Measurements from ENCODE around the gene RWDD1.

DNA sequence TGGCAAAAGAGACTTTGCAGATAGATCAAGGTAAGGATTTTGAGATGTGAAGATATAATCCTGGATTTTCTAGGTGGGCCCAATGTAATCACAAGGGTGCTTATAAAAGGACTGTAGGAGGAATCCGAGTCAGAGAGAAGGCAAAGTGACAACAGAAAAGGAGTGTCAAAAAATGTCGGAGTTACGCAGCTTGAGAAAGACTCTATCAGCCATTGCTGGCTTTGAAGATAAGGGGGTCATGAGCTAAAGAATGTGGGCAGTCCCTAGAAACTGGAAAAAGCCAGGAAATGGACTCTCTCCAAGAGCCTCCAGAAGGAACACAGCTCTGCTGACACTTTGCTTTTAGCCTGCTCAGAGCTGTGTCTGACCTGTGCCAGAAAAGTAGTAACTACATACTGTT is 8.7 kb upstream of the RWDD1 start:
- TF ChIP-seq ZFP36 (IDR thresholded peaks at IDR 0.05; ENCODE audit: borderline replicate concordance, low read depth, low read length, partially characterized antibody) (no peak), ZNF274 (CRISPR knock-in tag; IDR thresholded peaks at IDR 0.05) (no peak), KLF16 (CRISPR knock-in tag; IDR thresholded peaks at IDR 0.05) (no peak), CHD2 (IDR thresholded peaks at IDR 0.05; ENCODE audit: low read depth, low read length) (no peak), JUN (CRISPR knock-in tag; IDR thresholded peaks at IDR 0.05) (no peak), SP1 (IDR thresholded peaks at IDR 0.05) (no peak), SP1 (CRISPR knock-in tag; IDR thresholded peaks at IDR 0.05) (no peak), ZNF746 (CRISPR knock-in tag; IDR thresholded peaks at IDR 0.05) (no peak), MTA3 (CRISPR knock-in tag; IDR thresholded peaks at IDR 0.05) (no peak), NFE2L1 (CRISPR knock-in tag; IDR thresholded peaks at IDR 0.05; ENCODE audit: borderline replicate concordance) (no peak), EZH2 (conservative IDR thresholded peaks at IDR 0.05; ENCODE audit: low read depth, low read length) (no peak), TCF12 (IDR thresholded peaks at IDR 0.05) (no peak), TCF12 (CRISPR knock-in tag; IDR thresholded peaks at IDR 0.05) (no peak)
- TF ChIP-seq, protein P1, sequence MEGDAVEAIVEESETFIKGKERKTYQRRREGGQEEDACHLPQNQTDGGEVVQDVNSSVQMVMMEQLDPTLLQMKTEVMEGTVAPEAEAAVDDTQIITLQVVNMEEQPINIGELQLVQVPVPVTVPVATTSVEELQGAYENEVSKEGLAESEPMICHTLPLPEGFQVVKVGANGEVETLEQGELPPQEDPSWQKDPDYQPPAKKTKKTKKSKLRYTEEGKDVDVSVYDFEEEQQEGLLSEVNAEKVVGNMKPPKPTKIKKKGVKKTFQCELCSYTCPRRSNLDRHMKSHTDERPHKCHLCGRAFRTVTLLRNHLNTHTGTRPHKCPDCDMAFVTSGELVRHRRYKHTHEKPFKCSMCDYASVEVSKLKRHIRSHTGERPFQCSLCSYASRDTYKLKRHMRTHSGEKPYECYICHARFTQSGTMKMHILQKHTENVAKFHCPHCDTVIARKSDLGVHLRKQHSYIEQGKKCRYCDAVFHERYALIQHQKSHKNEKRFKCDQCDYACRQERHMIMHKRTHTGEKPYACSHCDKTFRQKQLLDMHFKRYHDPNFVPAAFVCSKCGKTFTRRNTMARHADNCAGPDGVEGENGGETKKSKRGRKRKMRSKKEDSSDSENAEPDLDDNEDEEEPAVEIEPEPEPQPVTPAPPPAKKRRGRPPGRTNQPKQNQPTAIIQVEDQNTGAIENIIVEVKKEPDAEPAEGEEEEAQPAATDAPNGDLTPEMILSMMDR (CRISPR knock-in tag; IDR thresholded peaks at IDR 0.05) = no peak
- TF ChIP-seq, protein P2, sequence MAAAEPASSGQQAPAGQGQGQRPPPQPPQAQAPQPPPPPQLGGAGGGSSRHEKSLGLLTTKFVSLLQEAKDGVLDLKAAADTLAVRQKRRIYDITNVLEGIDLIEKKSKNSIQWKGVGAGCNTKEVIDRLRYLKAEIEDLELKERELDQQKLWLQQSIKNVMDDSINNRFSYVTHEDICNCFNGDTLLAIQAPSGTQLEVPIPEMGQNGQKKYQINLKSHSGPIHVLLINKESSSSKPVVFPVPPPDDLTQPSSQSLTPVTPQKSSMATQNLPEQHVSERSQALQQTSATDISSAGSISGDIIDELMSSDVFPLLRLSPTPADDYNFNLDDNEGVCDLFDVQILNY (CRISPR knock-in tag; conservative IDR thresholded peaks at IDR 0.05) = no peak

All from HepG2 (cell line).